ENCODE measurements around the gene LIPE.
"Not testable (repeated sequence)": the region's sequence is repeated elsewhere in the genome, so short reads cannot be mapped to it uniquely, and the experiment has no call there.

The LIPE gene

GRCh38 chr19:42448306-42448705 is 21.1 kb upstream of the LIPE start:
- DNase-seq: not testable (repeated sequence)

- DNase-seq: no peak
Observed at GRCh38 chr19:42445948-42446347, 18.8 kb upstream of the LIPE start.

- no peak for DNase-seq
Observed at GRCh38 chr19:42443944-42444398, 16.8 kb upstream of the LIPE start.

GRCh38 chr19:42442833-42443232 is 15.6 kb upstream of the LIPE start, which contains the start of gene CXCL17:
Gene CXCL17, minus strand, starts transcription at chr19:42442946. Its CDS starts 114 bp downstream, at chr19:42442832.
- no peak for DNase-seq

GRCh38 chr19:42441049-42441445 is 13.9 kb upstream of the LIPE start:
- no peak for DNase-seq

GRCh38 chr19:42440357-42441048 is 13.3 kb upstream of the LIPE start:
- peak; percentile 54 for DNase-seq

GRCh38 chr19:42436006-42436405 is 8.8 kb upstream of the LIPE start:
- DNase-seq: peak; percentile 64

GRCh38 chr19:42435316-42435715 is 8.1 kb upstream of the LIPE start:
- DNase-seq: no peak

GRCh38 chr19:42433503-42434260 is 6.5 kb upstream of the LIPE start:
- peak; percentile 26 for DNase-seq

GRCh38 chr19:42431486-42431885 is 4.3 kb upstream of the LIPE start:
- no peak for DNase-seq

GRCh38 chr19:42428676-42429075 is 1.5 kb upstream of the LIPE start:
- no peak for DNase-seq

- DNase-seq: no peak
Observed at GRCh38 chr19:42426643-42427042, 545 bp downstream of the LIPE start.

- DNase-seq: no peak
Observed at GRCh38 chr19:42424712-42425131, 2.5 kb downstream of the LIPE start.

- no peak for DNase-seq
Observed at GRCh38 chr19:42424345-42424707, 2.9 kb downstream of the LIPE start.

- DNase-seq: peak; percentile 95
Observed at GRCh38 chr19:42423462-42424344, 3.5 kb downstream of the LIPE start.

- DNase-seq: no peak
Observed at GRCh38 chr19:42422901-42423461, 4.2 kb downstream of the LIPE start.

- no peak for DNase-seq
Observed at GRCh38 chr19:42422092-42422900, 4.9 kb downstream of the LIPE start.

GRCh38 chr19:42421591-42422031 is 5.6 kb downstream of the LIPE start:
- DNase-seq: no peak

- DNase-seq: no peak
Observed at GRCh38 chr19:42421101-42421500, 6.1 kb downstream of the LIPE start.

- peak; percentile 18 for DNase-seq
Observed at GRCh38 chr19:42420055-42420544, 7.1 kb downstream of the LIPE start.

GRCh38 chr19:42419309-42419708 is 7.9 kb downstream of the LIPE start:
- DNase-seq: no peak
